H1 (cell line): ENCODE data around the gene HEBP2. TPM values are rescaled to one million over a fixed set of nuclear protein-coding genes. Genes with fewer than 3 reads are reported as not detected.

Experiments
- CTCF ChIA-PET: fragments of 300-600 bp; sonication (Branson Sonifier 250); formaldehyde crosslinking; loops from one replicate; lab custom pipeline; 2021; ENCODE audit not compliant: partially characterized antibody; lab: Charles Lee
- POLR2A ChIA-PET: fragments of 300-600 bp; sonication (Branson Sonifier 250); formaldehyde crosslinking; loops from one replicate; lab custom pipeline; 2021; ENCODE audit warnings: inconsistent platforms; ENCODE audit not compliant: partially characterized antibody; lab: Charles Lee
- DNase-seq, 2 experiments: peaks; one replicate each; pipeline versions ENCODE4 v3.0.0 to v3.0.0-alpha.2; 2010 to 2022; ENCODE audit warnings: low spot score in 2 of 2, low read depth in 1 of 2, mixed read lengths in 1 of 2
- FAIRE-seq: peaks from 2 replicates; lab custom pipeline; 2011; peaks lifted over from hg19 to GRCh38; lab: Jason Lieb, UNC
- H2AFZ ChIP-seq: 2 replicates; pipeline ENCODE4 v1.8.1; 2012; ENCODE audit warnings: low read length, inconsistent platforms
- H2AK5ac ChIP-seq: 2 replicates; pipeline ENCODE4 v1.6.1; 2013; ENCODE audit warnings: low read depth, low read length
- H2BK120ac ChIP-seq: replicated peaks from 2 replicates; pipeline ENCODE3; 2013; ENCODE audit warnings: low read depth, low read length, inconsistent platforms
- H2BK12ac ChIP-seq: 2 replicates; pipeline ENCODE4 v1.6.1; 2013; ENCODE audit warnings: low read depth, low read length
- H2BK15ac ChIP-seq: 2 replicates; pipeline ENCODE4 v1.6.1; 2013; ENCODE audit warnings: low read length
- H2BK20ac ChIP-seq: 2 replicates; pipeline ENCODE4 v1.6.1; 2013; ENCODE audit warnings: low read length
- H2BK5ac ChIP-seq: 2 replicates; pipeline ENCODE4 v1.6.1; 2013; ENCODE audit warnings: low read depth, low read length
- H3K14ac ChIP-seq: 2 replicates; pipeline ENCODE4 v1.6.1; 2013; ENCODE audit warnings: inconsistent platforms; ENCODE audit not compliant: insufficient read length
- H3K18ac ChIP-seq: 2 replicates; pipeline ENCODE4 v1.6.1; 2013; ENCODE audit warnings: low read length; ENCODE audit errors: extremely low read depth
- H3K23ac ChIP-seq: 2 replicates; pipeline ENCODE4 v1.6.1; 2013; ENCODE audit warnings: inconsistent platforms; ENCODE audit not compliant: insufficient read length
- H3K23me2 ChIP-seq: 2 replicates; pipeline ENCODE4 v1.6.1; 2013; ENCODE audit warnings: low read depth, low read length
- H3K27ac ChIP-seq: 2 replicates; pipeline ENCODE4 v1.6.1; 2011; ENCODE audit warnings: low read depth, low read length, inconsistent platforms
- H3K27me3 ChIP-seq, 4 experiments: replicated peaks in 1 of 4; 1 replicate in 1 of 4; 2 replicates in 3 of 4; pipeline versions ENCODE4 v1.6.1 to v1.8.1; 2011 to 2013; ENCODE audit warnings: low read length in 3 of 4, mild to moderate bottlenecking in 3 of 4, inconsistent platforms in 2 of 4, mixed read lengths in 2 of 4, moderate library complexity in 1 of 4; ENCODE audit not compliant: control insufficient read depth in 3 of 4, insufficient read depth in 3 of 4; ENCODE audit errors: extremely low read depth in 1 of 4
- H3K36me3 ChIP-seq, 4 experiments: 2 replicates each; pipeline versions ENCODE4 v1.6.1 to v1.8.1; 2011 to 2013; ENCODE audit warnings: mild to moderate bottlenecking in 4 of 4, low read length in 3 of 4, moderate library complexity in 2 of 4, control low read depth in 1 of 4, inconsistent platforms in 1 of 4; ENCODE audit not compliant: insufficient read depth in 4 of 4, control insufficient read depth in 2 of 4
- H3K4ac ChIP-seq: replicated peaks from 2 replicates; pipeline ENCODE3; 2013; ENCODE audit warnings: low read length, low read depth, mixed read lengths, inconsistent platforms; ENCODE audit not compliant: insufficient read length
- H3K4me1 ChIP-seq, 4 experiments: replicated peaks in 1 of 4; 1 replicate in 1 of 4; 2 replicates in 3 of 4; pipeline versions ENCODE4 v1.6.1 to v1.8.1; 2011 to 2013; ENCODE audit warnings: low read length in 3 of 4, inconsistent platforms in 2 of 4, mixed read lengths in 1 of 4; ENCODE audit not compliant: insufficient read depth in 4 of 4, control insufficient read depth in 3 of 4
- H3K4me2 ChIP-seq, 2 experiments: 2 replicates each; pipeline versions ENCODE4 v1.6.1 to v1.8.1; 2011 to 2013; ENCODE audit warnings: low read depth in 2 of 2, low read length in 2 of 2, control low read depth in 1 of 2, inconsistent platforms in 1 of 2, mild to moderate bottlenecking in 1 of 2; ENCODE audit not compliant: insufficient read depth in 1 of 2
- H3K4me3 ChIP-seq, 4 experiments: fragments of 200-600, 300-600 bp in 1 of 4; sonication (generic), shearing (Covaris generic), sonication (Bioruptor Twin) in 1 of 4; 2 replicates each; pipeline versions ENCODE4 v1.5.1 to v1.8.1; 2011 to 2016; ENCODE audit warnings: low read length in 4 of 4, low read depth in 3 of 4, control low read depth in 2 of 4, inconsistent platforms in 2 of 4, mild to moderate bottlenecking in 2 of 4, mixed read lengths in 1 of 4, moderate library complexity in 1 of 4; ENCODE audit not compliant: insufficient read depth in 2 of 4; ENCODE audit errors: extremely low read depth in 1 of 4
- H3K56ac ChIP-seq: replicated peaks from 2 replicates; pipeline ENCODE3; 2013; ENCODE audit warnings: low read depth, mild to moderate bottlenecking, mixed read lengths, low read length, inconsistent platforms; ENCODE audit not compliant: insufficient read length
- H3K79me1 ChIP-seq: 2 replicates; pipeline ENCODE4 v1.6.1; 2013; ENCODE audit warnings: low read depth, low read length, control low read depth
- H3K79me2 ChIP-seq, 2 experiments: 2 replicates each; pipeline versions ENCODE4 v1.6.1 to v1.8.1; 2012 to 2013; ENCODE audit warnings: low read length in 2 of 2, mild to moderate bottlenecking in 2 of 2, inconsistent platforms in 1 of 2; ENCODE audit not compliant: insufficient read depth in 2 of 2, control insufficient read depth in 1 of 2
- H3K9ac ChIP-seq, 4 experiments: replicated peaks in 1 of 4; 1 replicate in 1 of 4; 2 replicates in 3 of 4; pipeline versions ENCODE4 v1.6.1 to v1.8.1; 2011 to 2013; ENCODE audit warnings: low read depth in 3 of 4, low read length in 3 of 4, control low read depth in 2 of 4, mild to moderate bottlenecking in 2 of 4, moderate library complexity in 2 of 4, inconsistent platforms in 1 of 4; ENCODE audit errors: extremely low read depth in 1 of 4
- H3K9me3 ChIP-seq, 2 experiments: 2 replicates each; pipeline versions ENCODE4 v1.6.1 to v1.8.1; 2012 to 2013; ENCODE audit warnings: mild to moderate bottlenecking in 2 of 2, moderate library complexity in 2 of 2, control low read depth in 1 of 2, inconsistent platforms in 1 of 2, low read depth in 1 of 2, low read length in 1 of 2, mixed read lengths in 1 of 2; ENCODE audit not compliant: insufficient read depth in 2 of 2
- H4K20me1 ChIP-seq, 2 experiments: replicated peaks in 1 of 2; 2 replicates each; pipeline versions ENCODE3 to v1.8.1; 2011 to 2013; ENCODE audit warnings: inconsistent platforms in 2 of 2, low read length in 2 of 2, mild to moderate bottlenecking in 1 of 2; ENCODE audit not compliant: insufficient read depth in 2 of 2, control insufficient read depth in 1 of 2
- H4K5ac ChIP-seq: 2 replicates; pipeline ENCODE4 v1.6.1; 2013; ENCODE audit warnings: low read length, low read depth, mixed read lengths, inconsistent platforms; ENCODE audit not compliant: insufficient read length
- H4K8ac ChIP-seq: 2 replicates; pipeline ENCODE4 v1.8.0; 2013; ENCODE audit warnings: mild to moderate bottlenecking, moderate library complexity, low read length, inconsistent platforms; ENCODE audit not compliant: insufficient read depth; ENCODE audit errors: extremely low read depth
- H4K91ac ChIP-seq: replicated peaks from 2 replicates; pipeline ENCODE3; 2013; ENCODE audit warnings: low read length, mixed read lengths, inconsistent platforms; ENCODE audit not compliant: insufficient read length
- CBX8 ChIP-seq: fragments of 300-800, 300-1000 bp; sonication (generic); IDR thresholded peaks from 2 replicates; pipeline ENCODE4 v1.7.1; 2016; ENCODE audit warnings: low read depth, low read length, borderline replicate concordance
- CREB1 ChIP-seq: IDR thresholded peaks from 2 replicates; pipeline ENCODE4 v1.6.1; 2012; ENCODE audit warnings: inconsistent platforms
- RAD21 ChIP-seq, 2 experiments: IDR thresholded peaks in 1 of 2; conservative IDR thresholded peaks in 1 of 2; 2 replicates each; pipeline ENCODE4 v1.6.1; 2011; ENCODE audit warnings: low read depth in 2 of 2, low read length in 2 of 2, improper control_type of control experiment in 1 of 2, inconsistent platforms in 1 of 2, mild to moderate bottlenecking in 1 of 2, moderate library complexity in 1 of 2
- SP2 ChIP-seq: IDR thresholded peaks from 2 replicates; pipeline ENCODE4 v1.6.1; 2012; ENCODE audit warnings: mild to moderate bottlenecking, low read length, inconsistent platforms
- SP4 ChIP-seq: IDR thresholded peaks from 2 replicates; pipeline ENCODE4 v1.6.1; 2012; ENCODE audit warnings: low read length, inconsistent platforms
- TAF1 ChIP-seq: IDR thresholded peaks from 2 replicates; pipeline ENCODE4 v1.6.1; 2011; ENCODE audit warnings: mild to moderate bottlenecking, low read depth, low read length
- WGBS, 2 experiments: shearing (Covaris generic) in 1 of 2; methylation state at CpG; one replicate each; pipeline versions ENCODE4 v1.1.6 to v1.1.7; 2013 to 2015; ENCODE audit warnings: low lambda C conversion rate in 2 of 2, mixed read lengths in 2 of 2, inconsistent platforms in 1 of 2, low coverage in 1 of 2, missing lambda C conversion rate in 1 of 2; ENCODE audit not compliant: insufficient replicate concordance in 2 of 2, insufficient coverage in 1 of 2, insufficient read length in 1 of 2; ENCODE audit errors: extremely low coverage in 1 of 2, missing lambda C conversion rate in 1 of 2; 5-methylcytosine and 5-hydroxymethylcytosine counted together
- polyA plus RNA-seq, 7 experiments: library from polyadenylated mRNA; depleted of rRNA in 3 of 7; stranded (reverse) in 5 of 7; unstranded in 2 of 7; fragments of >200 nt in 5 of 7; fragments of 200-250 nt in 2 of 7; gene quantifications; 1 replicate in 5 of 7; 2 replicates in 1 of 7; 4 replicates in 1 of 7; pipeline versions ENCODE4 v1.2.1 to v1.2.3, GENCODE V29; 2011 to 2013; ENCODE audit warnings: missing spikeins in 2 of 7, mixed read lengths in 2 of 7
- total RNA-seq: library from RNA; stranded (reverse); fragmentation: NEBNext Ultra II Directional; extraction: Animal tissue kit (Norgen Biotek cat#: 25700); gene quantifications from 2 replicates; pipeline ENCODE4 v1.2.1, GENCODE V29; 2021

HEBP2 gene
- total and polyA plus RNA-seq, 2 of the 8 experiments (the other 6 are each of a cell fraction or from before 2014, with no cell fraction given): 6.5 to 37.9 TPM

DNA sequence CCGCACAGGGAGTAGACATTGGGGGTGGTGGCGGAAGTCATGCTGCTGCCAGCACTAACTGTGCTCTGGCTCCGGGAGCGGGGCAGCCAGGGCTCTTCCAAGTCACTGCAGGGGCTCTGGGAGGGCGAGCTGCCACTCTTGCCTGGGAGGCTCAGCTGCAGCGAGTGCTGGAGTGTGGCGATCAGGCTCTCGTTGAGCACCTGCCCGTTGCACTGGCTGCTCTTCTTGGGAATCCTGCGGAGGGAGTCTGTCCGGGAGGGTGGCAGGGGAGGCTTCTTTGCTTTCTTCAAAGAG lies 28.0 kb downstream of the HEBP2 start:
- Histone ChIP-seq H3K4ac (no peak overlapping the region), H3K27me3 (no peaks in the 10 kb centered on the region), H3K18ac (no peak overlapping the region), H4K8ac (peak overlapping the region; percentile 18; the same call in 1 of the 2 replicates), H3K79me1 (no peaks in the 10 kb centered on the region), H2BK5ac (no peak overlapping the region), H3K36me3 (peaks cover 0 to 13% (median 1%) of the 10 kb centered on the region in 4 experiments; a peak in 4 of 8 replicates), H2BK12ac (no peak overlapping the region), H2BK20ac (no peak overlapping the region), H2AFZ (no peak overlapping the region), H3K27ac (no peak overlapping the region), H2BK120ac (no peak overlapping the region), H4K5ac (no peak overlapping the region), H2AK5ac (no peak overlapping the region), H3K79me2 (no peaks in the 10 kb centered on the region), H3K4me2 (no peak overlapping the region), H3K23ac (no peak overlapping the region), H4K91ac (no peak overlapping the region), H3K9ac (no peak overlapping the region), H3K23me2 (no peaks in the 10 kb centered on the region), H4K20me1 (peaks cover 2 to 3% of the 10 kb centered on the region in 2 experiments), H2BK15ac (no peak overlapping the region), H3K14ac (no peak overlapping the region), H3K56ac (no peak overlapping the region), H3K9me3 (no peaks in the 10 kb centered on the region), H3K4me3 (no peak overlapping the region), H3K4me1 (no peaks in the 10 kb centered on the region; a peak in 2 of 7 replicates)
- FAIRE-seq (no peak), DNase-seq (no peak)
- WGBS, 2 experiments: 88% methylated on average over 11 of the region's 11 CpGs; no CpG with 5 or more reads in 1 of the 2 experiments
- ChIA-PET CTCF (interaction anchor here (1.3 to 11.4 kb wide), 5 partner anchors 9 to 139 kb away, joined by 3 to 192 read pairs (median 31); no protein-coding TSS in a partner anchor), POLR2A (no interaction called here)
- TF ChIP-seq CBX8 (no peak), TAF1 (no peak), CREB1 (no peak), SP4 (no peak), RAD21 (IDR thresholded peaks at IDR 0.05 in 1 of 2, conservative IDR thresholded peaks at IDR 0.05 in 1 of 2; ENCODE audit: low read depth in 2 of 2, low read length in 2 of 2) (no peak), SP2 (no peak)
